GM19372 (cell line): ENCODE measurements around the gene RNF186.
"Not testable (repeated sequence)": the region's sequence is repeated elsewhere in the genome, so short reads cannot be mapped to it uniquely, and the experiment has no call there.

Source experiments
- ATAC-seq: cut with Tn5 transposase; IDR thresholded peaks from one replicate; pipeline ENCODE4 v1.9.1; 2021; ENCODE audit warnings: mild to moderate bottlenecking, low read depth, moderate library complexity; ENCODE audit not compliant: unreplicated experiment

Gene RNF186

DNA sequence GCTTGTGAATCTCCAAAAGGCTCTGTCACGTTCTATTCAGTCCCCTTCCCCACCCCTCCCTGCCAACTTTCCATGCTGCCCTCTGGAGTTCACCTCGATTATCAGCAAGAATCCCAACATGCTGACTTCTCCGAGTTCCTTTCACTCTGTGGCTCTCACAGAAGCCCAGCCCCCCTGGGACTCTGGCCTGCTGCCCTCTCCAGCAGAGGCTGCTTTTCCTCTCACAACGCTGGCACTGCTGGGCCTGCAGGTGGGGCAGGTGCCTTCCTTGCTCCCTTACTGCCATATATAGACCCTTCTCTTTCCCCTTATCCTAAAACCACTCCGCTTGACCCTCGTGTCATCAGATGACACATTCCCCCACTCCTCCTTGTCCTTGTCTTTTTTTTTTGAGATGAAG lies 10.2 kb upstream of the RNF186 start:
- no peak for ATAC-seq

DNA sequence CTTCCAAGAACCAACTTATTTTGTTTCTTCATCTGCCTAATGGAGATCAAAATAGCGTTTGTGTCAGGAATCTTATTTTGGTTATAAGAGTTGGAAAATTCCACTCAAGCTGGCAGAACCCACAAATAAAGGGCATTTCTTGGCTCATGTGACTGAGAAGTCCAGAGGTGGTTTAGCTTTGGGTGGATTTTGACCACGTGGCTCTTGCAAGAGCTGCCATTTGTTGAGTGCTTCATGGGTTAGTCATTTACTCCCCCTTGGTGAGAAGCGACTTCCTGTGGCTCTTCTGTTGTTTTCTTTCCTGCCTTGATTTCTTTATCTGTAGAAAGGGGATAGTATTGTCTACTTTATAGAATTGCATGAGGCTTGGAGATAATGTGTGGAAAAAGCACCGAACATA lies 9.5 kb upstream of the RNF186 start:
- ATAC-seq: no peak

DNA sequence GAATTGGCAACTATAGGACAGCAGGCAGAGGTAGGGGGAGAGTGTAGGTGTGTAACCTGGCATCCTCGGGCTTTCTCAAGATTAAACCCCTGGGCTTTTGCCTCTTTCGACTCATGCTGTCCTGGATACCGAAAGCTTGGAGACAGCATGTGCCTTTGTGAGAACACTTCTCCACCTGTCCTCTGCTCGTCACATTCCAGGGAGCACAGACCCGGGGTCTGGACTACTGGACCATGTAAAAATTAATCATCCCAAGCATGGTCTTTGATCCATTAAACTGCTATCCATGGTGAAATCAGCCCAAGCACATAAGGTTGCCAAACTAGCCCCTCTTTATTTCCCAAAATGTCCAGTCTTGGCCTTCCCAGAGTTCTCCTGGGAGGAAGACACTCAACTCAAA lies 9.0 kb upstream of the RNF186 start:
- no peak for ATAC-seq

DNA sequence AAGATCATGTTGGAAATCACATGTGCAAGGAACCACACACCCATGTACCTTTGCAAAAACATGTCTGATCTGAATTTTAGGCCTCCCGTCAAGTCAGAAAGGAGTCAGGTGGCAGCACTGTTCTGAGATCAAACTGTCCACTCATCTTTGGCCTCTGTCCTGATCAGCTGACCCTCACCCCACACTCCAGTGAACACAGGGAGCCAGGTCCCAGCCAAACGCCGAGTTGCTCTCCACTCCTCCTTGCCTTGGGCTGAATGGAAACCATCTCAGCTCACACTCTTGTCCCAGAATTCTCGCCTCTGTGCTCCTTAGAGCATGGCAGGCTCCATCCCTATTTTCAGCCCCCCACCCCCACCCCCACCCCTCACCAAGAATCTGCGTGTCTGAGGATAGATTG lies 4.6 kb upstream of the RNF186 start:
- ATAC-seq: no peak

DNA sequence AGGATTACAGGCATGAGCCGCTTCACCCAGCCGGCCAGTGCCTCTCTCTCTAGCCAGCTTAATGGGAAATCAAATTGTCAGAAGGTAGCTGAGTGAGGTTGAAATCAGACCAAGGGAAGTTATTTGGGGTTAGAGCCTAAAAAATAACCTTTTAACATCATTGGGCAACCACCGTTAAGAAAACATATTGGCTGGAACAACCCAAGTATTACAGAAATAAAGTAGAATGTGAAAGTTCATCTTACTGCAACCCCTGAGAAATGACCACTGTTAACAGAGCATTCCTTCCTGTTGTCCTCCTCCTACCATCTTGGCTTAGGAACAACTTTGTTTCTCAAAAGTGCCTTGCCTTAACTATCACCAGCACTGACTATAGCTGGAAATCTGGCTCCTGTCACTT lies 3.2 kb upstream of the RNF186 start:
- ATAC-seq: no peak

DNA sequence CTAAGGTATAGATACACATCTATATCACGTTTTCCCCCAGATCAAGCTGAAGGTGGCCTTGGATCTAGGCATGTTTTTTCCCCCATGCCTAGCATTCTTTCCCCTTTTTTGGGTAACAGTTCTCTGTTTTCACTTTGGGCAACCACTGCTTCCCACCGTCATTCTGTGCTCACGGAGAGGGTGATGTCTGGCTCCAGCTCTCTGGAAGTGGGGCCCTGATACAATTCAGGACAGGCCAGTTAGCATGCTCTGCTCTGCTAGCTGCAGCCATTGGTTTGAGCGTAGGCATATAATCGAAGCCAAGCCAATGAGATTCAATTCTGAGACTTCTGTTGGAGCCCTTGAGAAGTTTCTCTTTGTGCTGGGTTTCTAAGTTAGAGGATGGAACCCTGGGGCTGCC lies 2.1 kb upstream of the RNF186 start:
- no peak for ATAC-seq

DNA sequence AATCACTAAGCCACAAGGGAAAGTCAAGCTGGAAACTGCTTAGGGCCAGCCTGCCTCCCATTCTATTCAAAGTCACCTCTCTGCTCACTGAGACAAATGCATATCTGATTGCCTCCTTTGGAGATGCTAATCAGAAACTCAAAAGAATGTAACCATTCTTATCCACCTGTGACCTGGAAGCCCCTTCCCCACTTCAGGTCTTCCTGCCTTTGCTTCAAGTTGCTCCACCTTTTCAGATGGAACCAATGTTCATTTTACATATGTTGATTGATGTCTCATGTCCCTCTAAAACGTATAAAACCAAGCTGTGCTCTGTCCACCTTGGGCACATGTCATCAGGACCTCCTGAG lies 1.6 kb upstream of the RNF186 start:
- ATAC-seq: not testable (repeated sequence)

DNA sequence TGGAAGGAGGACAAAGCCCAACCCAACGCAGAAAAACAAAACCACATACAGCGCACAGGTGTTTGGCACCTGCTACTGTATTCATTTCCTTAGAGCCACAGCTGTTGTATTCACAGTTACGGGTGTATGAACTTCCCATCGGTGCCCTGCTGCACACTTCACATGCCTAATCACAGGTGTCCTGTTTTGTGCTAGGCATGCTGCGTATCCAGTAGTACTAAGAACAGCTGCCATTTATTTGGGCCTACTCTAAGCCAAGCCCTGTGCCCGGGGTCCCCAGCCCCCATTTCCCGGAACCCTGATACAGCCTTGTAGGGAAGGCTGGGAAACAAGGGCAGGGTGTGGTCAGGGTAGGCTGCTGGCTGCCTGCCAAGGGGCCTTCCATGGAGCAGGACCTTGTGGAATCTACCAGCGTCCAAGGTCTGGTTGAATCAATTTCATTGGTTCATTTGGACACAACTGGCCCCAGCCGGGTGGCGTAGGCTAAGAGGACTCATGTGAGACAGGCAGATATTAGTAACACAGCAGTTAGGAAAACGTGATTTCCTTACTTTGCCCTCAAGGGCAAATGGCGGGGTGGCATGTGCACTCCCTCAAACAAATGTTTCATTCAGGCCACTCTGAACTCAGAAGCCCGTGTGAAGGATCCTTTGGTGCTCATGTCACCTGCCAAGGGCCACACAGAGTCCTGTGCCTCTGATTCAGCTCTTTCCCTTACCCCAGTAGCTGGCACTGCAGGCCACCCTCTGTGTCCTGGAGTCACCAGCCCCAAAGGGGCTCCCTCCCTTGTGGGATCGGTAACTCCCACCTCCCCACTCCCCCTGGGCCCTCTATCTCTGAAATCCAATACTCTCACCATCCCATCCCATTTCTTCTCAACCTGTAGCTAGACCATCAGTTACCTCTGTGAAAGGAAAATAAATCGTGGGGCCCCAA lies 986 bp upstream of the RNF186 start:
- no peak for ATAC-seq

DNA sequence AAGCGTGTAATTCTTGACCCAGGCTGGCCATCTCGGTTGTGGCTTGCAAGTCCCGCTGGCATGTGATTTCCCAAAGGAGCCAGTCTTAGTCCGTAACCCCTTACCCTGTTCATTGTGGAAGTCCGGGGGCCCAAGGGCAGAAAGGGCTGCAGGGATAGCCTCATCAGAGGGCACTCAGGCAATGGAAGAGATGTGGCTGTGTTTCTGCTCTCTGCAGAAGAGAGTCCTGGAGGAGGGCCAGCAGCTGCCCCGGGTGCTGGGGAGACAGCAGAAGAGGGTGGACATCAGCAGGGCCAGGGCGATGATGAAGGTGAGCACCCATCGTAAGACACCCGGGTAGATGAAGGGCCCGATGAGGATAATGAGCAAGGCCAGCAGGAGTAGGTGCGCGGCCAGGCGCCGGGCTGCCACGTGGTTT lies 830 bp downstream of the RNF186 start:
- no peak for ATAC-seq

DNA sequence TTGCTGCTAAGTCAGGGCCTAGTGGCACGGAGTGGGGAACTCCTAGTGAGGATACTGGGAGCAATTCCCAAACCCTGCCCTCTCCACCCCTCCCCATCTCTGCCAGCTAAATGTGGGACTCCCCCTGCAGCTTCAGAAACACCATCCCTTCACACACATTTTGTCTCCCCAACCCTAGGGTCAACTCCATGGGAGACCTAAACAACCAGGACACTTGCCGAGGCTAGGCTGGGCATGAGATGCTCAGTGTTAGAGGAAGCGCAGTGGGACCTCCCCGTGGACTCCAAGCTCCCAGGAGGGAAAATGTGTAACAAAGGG lies 1.5 kb downstream of the RNF186 start:
- ATAC-seq: no peak

DNA sequence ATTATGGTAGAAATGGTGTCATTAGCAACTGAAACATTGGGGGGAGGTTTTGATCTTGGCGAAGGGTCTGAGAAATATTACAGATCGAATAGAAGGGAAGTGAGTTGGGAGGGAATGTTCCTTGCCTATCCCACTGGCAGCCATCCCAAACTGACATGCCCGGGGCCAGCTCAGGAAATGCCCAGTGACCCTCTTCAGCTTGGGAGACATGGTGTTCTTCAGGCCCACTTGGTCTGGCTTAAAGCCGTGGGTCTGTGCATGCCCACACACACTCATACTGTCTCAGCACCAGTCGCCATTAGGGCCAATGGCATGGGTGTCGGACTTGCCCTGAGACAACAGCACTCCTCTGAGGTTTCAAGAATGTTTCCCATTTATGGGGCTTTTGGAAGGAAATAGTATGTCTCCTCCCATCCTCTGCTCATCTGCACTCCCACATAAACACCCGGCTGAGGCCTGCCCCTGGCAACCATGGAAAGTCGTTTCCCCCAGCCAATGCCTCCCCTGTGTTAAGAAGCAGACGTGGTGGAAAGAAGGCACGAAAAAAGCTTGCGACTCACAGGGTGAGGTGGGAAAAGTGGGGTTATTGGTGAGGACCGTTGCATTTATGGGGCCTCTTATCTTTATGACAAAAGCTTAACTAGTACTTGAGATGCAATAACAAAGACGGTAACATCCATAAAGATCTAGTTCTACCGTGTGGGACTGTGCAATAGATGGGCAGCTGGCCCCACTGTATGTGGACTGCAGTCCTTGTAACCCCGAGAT lies 2.0 kb downstream of the RNF186 start:
- ATAC-seq: no peak

DNA sequence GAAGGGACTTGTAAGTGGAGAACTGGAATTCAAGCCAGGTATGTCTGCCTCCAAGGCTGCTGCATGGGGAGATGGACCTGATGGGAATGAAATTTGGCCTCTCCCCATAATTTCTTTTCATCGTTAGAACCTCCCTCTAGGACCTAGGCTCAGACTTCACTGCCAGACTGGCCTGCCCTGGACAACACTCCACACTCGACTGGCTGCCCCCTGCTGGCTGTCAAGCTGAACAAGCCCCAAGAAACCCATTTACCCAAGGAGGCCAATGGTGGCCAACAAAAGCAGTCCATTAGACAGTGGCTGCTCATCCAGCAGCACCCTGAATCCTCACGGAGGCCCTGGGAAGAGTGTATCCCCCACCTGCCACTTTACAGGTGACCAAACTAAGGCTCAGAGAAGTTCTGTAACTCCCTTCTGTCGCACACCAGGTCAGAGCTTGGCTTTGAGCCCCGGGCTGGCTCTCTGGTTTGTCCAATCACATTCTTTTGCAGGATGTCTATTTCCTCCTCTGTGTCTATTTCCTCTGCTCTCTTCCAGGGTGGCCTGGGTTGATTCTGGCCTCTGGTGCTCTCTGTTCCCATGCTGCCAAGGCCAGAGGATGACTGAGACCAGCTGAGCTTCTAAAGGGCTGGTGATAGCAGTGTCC lies 3.8 kb downstream of the RNF186 start:
- ATAC-seq: no peak

DNA sequence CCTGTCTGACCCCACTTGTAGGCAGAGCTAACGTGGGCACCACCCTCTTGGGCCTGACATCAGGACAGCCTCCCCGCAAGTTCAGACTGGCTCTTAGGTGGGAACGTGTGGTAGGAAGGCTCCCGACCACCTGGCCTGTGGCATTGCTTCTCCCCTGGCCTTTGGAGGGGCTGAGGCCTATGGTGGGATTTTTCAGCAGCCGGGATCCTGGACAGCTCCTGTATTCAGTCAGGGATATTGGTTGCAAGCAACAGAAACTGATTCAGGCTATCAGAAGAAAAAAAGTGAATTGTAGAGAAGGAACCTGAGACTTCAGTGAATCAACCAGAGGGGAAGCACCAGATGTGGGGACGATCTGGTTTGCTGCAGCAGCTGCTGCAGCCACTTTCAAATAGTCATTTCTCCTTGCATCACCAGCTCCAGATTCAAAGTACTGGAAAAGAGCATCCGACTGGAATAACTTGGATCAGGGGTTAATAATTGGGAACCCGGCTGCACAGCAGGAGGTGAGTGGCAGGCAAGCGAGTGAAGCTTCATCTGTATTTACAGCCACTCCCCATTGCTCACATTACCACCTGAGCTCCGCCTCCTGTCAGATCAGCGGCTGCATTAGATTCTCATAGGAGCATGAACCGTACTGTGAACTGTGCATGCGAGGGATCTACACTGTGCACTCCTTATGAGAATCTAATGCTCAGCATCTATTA lies 5.9 kb downstream of the RNF186 start:
- no peak for ATAC-seq

DNA sequence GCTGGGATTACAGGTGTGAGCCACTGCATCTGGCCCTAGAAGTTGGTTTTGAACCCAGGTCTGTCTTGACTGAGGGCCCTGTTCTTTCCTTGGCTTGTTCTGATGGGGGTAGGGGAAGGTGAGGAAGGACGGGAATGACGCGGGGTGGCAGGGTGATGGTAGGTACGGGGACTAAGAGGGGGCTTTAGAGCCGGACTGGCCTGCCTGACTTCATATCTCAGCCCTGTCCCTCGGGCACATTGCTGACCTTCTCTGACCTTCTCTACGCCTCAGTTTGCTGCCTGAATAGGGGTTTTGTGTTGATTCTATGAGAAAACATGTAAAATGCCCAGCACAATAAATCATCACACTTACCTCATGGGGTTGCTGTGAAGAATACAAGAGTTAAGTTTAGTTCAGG lies 6.7 kb downstream of the RNF186 start:
- ATAC-seq: no peak

DNA sequence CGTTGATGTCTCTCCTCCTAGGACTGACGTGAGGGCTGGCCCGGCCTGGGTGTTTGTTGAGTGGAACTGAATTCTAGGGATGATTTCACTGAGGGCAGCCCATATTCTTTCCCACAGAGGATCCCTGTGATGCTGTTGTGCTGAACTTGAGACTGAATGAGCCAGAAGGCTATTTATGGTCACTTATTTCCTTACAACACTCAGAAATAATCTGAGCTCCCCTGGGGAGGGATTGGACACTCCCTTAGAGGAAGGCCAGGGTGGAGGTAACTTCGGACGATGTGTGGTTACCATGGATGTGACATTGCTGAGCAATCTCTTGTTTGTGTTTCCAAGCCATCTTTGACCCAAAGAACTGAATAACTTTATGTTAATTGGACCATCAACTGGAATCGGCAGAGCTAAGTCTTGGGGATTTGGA lies 10.2 kb downstream of the RNF186 start:
- ATAC-seq: no peak

DNA sequence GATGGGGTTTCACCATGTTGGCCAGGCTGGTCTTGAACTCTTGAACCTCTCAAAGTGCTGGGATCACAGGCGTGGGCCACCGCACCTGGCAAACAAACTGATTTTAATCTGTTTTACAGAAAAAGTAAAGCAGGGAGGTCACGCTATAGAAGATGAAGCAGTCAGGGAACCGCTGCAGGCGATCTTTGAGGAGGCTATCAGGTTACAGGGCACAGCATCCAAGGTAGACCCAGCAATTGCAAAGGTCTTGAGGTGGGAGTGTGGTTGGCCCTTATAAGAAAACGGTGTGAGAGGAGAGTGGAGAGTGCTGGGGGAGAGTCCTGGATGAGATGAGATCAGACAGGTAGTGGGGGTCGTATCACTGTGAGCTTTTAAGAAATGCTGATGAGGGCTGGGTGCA lies 12.8 kb downstream of the RNF186 start:
- no peak for ATAC-seq

DNA sequence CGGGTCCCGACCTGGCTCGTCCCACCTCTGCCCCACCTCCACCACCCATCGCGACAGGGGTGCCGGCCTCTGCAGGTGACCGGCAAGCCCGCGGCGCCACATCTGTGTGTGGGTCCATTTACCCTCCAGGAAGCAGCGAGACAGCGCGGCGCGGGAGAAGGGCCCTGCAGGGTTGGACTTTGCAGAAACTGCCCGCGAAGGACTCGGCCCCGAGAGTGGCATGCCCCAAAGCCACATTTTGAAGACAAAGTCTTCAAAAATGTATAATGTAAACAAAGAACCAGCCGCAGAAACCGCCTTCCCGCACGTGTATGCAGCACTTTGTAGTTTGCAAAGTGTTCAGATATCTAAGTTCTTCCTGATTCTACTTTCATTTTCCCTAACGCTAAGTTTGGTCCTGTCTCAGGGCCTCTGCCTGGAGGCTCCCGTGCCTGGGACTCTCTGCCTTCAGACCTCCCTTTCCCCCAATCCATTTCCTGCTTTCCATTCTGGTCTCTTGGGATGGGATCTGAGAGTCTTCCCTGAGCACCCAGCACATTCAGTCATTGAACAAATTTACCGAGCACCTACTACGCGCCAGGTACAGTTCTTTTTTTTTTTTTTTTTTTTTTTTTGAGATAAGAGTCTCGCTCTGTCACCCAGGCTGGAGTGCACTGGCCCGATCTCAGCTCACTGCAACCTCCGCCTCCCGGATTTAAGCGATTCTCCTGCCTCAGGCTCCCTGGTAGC lies 14.8 kb downstream of the RNF186 start:
- ATAC-seq: peak; percentile 44

DNA sequence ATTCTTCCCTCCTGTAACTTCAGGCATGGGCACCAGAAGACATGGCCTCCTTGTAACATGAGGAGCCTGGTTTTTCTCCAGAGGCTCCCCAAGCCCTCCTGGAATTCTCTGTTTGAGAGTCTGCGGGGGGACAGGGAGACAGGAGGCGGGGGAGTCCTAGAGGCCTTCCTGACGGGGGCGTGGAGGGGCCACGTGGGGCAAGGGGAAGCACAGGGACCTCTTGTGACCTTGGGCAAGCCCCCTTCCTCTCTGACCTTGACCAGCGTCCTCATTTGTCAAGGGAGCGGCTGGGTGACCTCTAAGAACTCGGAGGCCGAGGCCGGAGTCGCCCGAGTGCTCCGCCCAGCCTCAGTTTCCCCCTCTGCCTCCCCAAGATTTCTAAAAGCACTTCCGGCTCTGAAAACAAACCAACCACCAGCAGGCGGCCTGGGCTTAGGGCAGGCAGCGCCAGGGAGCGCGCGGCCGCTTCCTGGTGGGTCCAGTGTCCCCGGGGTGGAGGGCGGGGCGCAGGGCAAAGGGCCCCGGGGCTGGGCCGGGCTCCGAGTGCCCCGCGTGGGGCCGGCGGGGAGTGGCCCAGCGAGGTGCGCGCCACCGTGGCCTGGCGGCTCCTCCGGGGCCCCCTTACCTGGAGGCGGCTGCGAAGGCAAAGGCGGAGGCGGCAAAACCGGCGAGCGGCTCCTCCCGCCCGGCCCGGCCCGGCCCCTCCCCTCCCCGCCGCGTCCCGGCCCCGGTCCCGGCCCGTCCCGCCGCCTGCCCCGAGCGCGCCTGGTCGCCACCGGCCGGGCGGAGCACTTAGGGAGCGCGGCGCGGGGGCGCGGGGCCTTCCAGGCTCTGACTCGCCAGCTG lies 15.6 kb downstream of the RNF186 start, which contains the start of gene TMCO4:
Gene TMCO4 (minus strand): TSS at position 687 of the 846 bp plus-strand sequence. CDS start 19,158 bp downstream, outside the sequence.
- peak; percentile 53 for ATAC-seq
